Measurements from ENCODE around the gene TCL1B.

DNA sequence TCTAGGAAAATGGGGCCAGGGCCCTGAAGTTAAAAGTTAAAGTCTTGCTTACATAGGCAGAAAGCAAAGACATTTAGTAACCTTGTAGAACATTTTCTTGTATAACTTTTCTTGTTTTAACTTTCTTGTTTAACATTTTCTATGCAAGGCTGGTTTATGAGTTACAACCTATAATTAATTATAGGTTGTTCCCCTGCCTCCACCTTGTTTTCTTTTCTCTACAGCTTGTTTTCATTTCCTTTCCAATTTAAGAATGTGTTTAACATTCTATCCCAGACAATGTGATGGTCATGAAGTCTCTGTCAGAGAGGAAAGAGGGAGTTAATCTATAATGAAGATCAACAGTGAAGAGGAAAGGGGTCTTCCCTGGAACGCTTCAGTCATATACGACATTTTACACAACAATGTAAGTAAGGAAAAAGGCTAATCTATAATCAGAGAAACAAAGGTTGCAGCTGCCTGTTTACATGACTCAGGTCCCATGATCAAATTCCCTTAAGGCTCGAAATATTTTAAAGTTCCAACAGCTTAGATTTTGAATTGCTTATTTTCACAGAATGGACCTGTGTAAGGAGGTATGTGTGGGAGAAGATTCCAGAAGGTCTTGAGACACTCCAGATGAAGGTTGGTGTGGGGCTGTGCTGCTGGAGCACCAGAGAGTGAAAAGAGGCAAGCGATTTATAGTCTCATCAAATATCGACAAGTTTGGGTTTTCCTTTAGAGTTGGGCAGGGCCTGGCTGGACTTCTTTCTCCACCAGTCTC is 34.2 kb upstream of the TCL1B start:
- TF ChIP-seq CTCF (IDR thresholded peaks at IDR 0.05) (no peak), POLR2A (IDR thresholded peaks at IDR 0.05) (no peak)
